Inferior parietal cortex (tissue), 1 donor: ENCODE measurements around the gene ALG13.
A peak's percentile ranks its signal among the peaks of the same experiment; 100 is the strongest.
"Not testable (repeated sequence)": the region's sequence is repeated elsewhere in the genome, so short reads cannot be mapped to it uniquely, and the experiment has no call there.

Source experiments
- DNase-seq: peaks from one replicate; pipeline ENCODE4 v3.0.0-alpha.2; 2016; ENCODE audit errors: extremely low spot score

Gene ALG13

GRCh38 chrX:111680988-111681779 is at the start of gene ALG13:
TSS of gene ALG13 (plus strand) at chrX:111681170. CDS start at chrX:111681219, 49 bp downstream.
- DNase-seq: peak; percentile 83

GRCh38 chrX:111634823-111635729 is 45.9 kb upstream of the ALG13 start:
- DNase-seq: peak; percentile 7

DNA sequence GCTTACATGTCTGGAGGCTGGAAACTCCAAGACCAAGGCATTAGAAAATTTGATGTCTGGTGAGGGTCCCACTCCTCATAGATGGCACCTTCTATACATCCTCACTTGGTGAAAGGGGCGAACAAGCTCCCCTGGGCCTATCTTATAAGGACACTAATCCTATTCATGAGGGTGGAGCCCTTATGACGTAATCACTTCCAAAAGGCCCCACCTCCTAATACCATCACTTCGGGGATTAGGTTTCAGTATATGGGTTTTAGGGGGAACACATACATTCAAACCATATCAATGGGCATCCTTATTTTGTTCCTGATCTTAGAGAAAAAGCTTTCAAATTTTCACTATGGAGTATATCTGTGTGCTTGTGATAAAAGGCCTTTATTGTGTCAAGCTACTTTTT is 39.0 kb upstream of the ALG13 start:
- no peak for DNase-seq

GRCh38 chrX:111645165-111645564 is 35.8 kb upstream of the ALG13 start:
- not testable (repeated sequence) for DNase-seq

DNA sequence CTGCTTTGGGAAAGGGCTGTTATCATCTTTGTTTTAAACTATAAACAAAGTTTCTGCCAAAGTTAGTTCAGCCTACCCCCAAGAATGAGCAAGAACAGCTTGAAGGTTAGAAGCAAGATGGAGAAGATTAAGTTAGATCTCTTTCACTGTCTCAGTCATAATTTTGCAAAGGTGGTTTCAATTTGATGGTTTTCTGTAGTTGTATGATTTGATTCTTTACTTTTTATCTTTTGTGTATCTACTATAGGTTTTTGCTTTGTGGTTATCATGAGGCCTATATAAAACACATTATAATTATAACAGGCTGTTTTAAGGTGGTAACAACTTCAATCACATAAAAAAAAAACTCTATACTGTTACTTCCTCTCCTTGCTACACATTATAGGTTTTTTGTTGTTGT is 35.4 kb upstream of the ALG13 start:
- no peak for DNase-seq

- no peak for DNase-seq
These were observed 34.5 kb upstream of the ALG13 start for GRCh38 chrX:111646515-111646914.

GRCh38 chrX:111648802-111649201 is 32.2 kb upstream of the ALG13 start:
- DNase-seq: no peak

- DNase-seq: no peak
These were observed 31.3 kb upstream of the ALG13 start for GRCh38 chrX:111649638-111650037.

- DNase-seq: no peak
These were observed 30.1 kb upstream of the ALG13 start for GRCh38 chrX:111650845-111651244.

GRCh38 chrX:111652719-111653118 is 28.3 kb upstream of the ALG13 start:
- no peak for DNase-seq

DNA sequence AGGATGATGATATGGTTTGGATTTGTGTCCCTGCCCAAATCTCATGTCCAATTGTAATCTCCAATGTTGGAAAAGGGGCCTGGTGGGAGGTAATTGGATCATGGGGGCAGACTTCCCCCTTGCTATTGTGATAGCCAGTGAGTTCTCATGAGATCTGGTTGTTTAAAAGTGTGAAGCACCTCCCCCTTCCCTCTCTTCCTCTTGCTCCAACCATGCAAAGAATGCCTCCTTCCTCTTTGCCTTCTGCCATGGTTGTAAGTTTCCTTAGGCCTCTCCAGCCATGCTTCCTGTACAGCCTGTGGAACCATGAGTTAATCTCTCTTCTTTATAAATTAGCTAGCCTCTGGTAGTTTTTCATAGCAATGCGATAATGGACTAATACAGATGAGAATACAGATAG is 19.7 kb upstream of the ALG13 start:
- DNase-seq: no peak

DNA sequence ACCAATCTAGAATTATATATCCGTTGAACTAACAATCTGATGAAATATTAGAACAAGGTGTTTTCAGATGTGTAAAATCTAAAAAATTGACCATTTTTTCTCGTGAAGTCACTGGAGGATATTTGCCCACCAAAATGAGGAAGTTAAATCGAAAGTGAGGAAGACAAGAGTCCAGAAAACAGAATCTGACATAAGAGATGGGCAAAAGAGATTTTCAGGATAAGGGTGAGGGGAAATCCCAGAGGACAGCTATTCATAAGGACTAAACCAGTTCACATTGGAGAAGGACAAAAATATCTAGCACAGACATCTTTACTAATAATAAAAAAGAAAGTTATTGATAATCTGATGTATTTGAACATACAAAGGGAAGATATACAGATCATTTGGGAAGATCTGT is 18.7 kb upstream of the ALG13 start:
- no peak for DNase-seq

GRCh38 chrX:111671668-111672067 is 9.3 kb upstream of the ALG13 start:
- no peak for DNase-seq

- no peak for DNase-seq
These were observed 6.3 kb downstream of the ALG13 start for GRCh38 chrX:111687305-111687704.

DNA sequence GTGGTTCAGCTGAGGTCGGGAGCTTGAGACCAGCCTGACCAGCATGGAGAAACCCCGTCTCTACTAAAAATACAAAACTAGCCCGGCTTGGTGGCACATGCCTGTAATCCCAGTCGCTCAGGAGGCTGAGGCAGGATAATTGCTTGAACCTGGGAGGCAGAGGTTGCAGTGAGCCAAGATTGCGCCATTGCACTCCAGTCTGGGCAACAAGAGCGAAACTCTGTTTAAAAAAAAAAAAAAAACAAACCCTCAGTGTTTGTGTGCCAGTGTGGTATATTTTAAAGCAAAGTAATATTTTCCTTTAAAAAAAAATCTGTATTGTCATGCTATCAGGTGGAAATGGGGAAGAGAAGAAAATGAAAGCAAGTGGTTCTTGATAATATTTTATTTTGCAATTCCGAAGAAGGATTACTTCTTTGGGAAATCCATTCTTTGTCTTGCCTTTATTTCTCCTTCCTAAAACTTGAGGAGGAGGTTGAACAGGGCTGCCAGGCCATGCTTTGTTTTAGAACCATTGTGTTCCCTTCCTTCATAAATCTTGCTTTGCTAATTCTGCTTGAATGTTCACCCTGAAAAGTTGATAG is 14.4 kb downstream of the ALG13 start:
- no peak for DNase-seq

DNA sequence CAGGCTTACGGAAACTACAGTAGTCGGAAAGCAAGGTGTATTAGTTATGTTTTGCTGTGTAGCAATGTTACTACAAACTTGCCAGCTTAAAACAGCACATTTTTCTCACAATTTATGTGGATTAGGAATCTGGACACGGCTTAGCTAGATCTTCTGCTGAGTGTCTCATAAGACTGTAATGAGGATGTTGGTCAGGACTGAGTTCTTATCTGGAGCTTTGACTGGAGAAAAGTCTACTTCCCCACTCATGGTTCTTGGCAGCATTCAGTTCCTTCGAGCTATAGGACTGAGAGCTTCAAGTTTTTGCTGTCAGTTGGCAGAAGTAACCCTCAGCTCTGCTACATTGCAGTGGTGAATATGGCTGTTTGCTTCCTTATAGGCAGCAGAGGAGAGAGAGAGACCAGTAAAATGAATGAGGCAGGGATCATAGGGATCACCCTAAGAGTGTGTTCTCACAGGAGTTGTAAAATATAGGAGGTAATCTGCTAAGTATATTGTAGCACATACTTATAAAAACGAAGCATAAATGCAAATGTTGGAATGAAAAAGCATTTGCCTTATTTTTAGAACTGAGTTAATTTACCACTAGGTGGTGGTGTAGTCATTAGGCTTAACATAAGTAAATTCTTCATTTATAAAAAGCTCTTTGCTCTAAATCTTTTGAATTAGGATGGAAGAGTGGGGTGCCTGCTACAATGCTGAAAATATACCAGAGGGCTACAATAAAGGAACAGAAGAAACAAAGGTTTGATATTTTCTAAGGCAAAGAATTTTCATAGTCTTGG is 38.6 kb downstream of the ALG13 start:
- peak; percentile 28 for DNase-seq

- no peak for DNase-seq
These were observed 47.1 kb downstream of the ALG13 start for GRCh38 chrX:111728096-111728495.

GRCh38 chrX:111731351-111731750 is 50.4 kb downstream of the ALG13 start:
- DNase-seq: no peak

- no peak for DNase-seq
These were observed 55.6 kb downstream of the ALG13 start for GRCh38 chrX:111736571-111736970.

DNA sequence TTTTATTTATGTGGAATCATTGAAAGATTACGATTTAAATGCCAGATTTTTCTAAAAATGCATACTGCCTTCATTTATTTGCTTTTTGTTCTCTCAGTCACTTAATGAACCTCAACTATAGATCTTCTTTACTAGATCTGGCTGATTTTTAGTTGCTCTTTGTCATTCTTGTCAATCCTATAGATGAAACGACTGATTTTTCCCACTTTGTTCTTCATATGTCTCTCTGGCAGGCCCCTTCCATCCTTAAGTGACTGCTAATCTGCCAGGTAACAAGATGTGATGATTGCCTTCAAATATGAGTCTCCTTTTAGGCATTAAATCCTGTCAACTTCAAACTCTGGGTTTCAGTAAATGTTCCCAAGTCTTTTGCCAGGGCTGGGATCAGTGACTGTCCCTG is 61.0 kb downstream of the ALG13 start:
- no peak for DNase-seq

DNA sequence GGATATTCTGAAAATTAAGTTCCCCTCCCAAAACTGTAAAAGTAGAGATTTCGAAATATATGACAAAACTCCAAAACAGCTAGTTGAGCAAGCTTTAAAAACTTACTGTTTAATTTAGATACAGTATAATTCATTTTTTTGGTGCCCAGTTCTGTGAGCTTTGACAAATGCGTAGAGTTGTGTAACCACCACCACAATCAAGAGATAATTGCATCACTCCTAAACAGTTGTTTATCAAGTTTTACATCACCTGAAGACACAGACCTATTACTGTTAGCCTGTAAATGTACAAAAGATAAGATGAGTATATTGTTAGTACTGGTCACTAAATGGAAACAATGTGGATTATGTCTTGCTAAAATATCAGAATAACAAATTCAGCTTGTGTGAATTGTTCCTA is 62.3 kb downstream of the ALG13 start:
- no peak for DNase-seq

DNA sequence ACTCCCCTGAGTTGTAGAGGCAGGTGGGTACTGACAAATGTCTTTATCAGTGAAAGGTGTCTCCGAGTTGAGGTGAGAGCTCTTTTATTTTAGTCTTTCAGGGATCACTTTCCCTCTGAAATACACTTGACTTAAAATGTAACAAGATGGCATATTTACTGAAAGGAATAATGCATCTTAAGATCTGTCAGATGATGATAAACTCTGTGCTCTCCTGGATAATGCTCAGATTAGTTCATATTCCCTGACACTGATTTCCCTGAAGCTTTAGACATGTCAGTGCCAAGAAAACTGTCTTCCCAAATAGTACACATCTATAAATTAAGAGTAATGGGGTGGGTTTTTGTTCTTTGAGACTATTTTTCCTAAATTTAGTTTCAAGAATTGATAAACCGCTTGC is 75.5 kb downstream of the ALG13 start:
- no peak for DNase-seq
